GM18873 (cell line): ENCODE measurements around the gene FOXA1.

ENCODE experiments used
- ATAC-seq: cut with Tn5 transposase; IDR thresholded peaks from one replicate; pipeline ENCODE4 v1.9.1; 2021; ENCODE audit warnings: mild to moderate bottlenecking, moderate library complexity, moderate number of reproducible peaks; ENCODE audit not compliant: unreplicated experiment, low FRiP score

The FOXA1 gene

DNA sequence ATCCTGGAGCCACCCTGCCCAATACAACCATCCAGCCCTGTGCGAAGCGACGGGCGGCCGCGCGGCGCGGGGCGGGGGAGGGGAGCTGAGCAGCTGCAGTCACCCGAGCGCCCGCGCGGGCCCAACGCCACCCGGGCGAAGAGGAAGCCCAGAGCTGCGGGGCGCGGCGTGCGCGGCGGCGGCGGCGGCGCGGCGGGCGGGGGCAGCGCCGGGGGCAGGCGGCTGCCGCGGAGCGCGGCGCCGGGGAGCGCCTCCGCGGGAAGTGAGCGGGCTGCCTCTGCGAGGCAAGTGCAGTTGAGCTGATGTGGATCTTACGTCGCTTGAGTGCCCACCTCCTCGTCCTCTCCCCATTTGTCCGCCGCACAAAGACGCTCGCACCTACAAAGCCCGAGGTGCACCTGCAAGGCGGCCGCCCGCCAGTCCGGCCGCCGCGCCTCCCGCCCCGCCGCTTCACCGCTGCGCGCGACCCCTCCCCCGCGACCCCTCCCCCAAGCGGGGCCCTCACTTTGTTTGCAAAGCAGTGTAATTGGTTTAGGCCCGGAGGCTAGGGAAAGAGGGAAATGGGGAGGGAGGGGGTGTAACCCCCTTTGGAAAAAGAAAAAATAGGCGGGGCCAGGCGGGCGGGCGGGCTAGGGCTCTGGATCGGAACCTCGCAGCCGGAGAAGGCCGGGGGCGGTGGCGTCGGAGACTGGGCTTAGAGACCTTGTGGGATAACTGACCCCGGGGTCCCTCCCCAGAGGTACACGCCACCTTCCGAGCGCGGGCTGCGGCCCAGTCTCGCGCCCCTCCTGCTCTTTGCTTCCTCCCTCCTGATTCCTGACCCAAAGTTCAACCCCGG lies at the start of gene FOXA1, which contains the start of gene TTC6:
Gene FOXA1, minus strand, starts transcription at position 279 of the 838 bp plus-strand sequence. Its CDS starts 277 bp downstream, at position 2.
Gene TTC6, plus strand, starts transcription at position 659 of the 838 bp plus-strand sequence. CDS start 26,436 bp downstream, outside the sequence.
- ATAC-seq, result no peak

- no peak for ATAC-seq
These were observed 48.7 kb upstream of the FOXA1 start for GRCh38 chr14:37643701-37644100.

GRCh38 chr14:37642125-37642524 lies 47.1 kb upstream of the FOXA1 start:
- no peak for ATAC-seq

- no peak for ATAC-seq
These were observed 46.1 kb upstream of the FOXA1 start for GRCh38 chr14:37641117-37641516.

DNA sequence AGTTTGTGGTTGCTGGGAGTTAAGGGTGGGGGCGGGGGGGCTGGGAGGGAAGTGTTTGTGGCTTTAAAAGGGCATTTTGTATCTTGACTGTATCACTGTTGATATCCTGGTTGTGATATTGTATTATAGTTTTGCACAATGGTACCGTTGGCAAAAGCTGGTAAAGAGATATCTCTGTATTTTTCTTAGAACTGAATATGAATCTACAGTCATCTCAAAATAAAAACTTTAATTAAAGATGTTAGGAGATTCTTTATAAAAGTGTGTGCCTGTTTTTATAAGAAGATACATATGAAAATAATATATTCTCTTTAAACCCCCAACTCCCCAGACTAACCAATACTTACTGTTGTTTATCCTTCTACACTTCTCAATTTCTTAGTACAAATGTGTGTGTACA lies 43.5 kb upstream of the FOXA1 start:
- no peak for ATAC-seq

- ATAC-seq, result no peak
These were observed 42.3 kb upstream of the FOXA1 start for GRCh38 chr14:37637341-37637740.

DNA sequence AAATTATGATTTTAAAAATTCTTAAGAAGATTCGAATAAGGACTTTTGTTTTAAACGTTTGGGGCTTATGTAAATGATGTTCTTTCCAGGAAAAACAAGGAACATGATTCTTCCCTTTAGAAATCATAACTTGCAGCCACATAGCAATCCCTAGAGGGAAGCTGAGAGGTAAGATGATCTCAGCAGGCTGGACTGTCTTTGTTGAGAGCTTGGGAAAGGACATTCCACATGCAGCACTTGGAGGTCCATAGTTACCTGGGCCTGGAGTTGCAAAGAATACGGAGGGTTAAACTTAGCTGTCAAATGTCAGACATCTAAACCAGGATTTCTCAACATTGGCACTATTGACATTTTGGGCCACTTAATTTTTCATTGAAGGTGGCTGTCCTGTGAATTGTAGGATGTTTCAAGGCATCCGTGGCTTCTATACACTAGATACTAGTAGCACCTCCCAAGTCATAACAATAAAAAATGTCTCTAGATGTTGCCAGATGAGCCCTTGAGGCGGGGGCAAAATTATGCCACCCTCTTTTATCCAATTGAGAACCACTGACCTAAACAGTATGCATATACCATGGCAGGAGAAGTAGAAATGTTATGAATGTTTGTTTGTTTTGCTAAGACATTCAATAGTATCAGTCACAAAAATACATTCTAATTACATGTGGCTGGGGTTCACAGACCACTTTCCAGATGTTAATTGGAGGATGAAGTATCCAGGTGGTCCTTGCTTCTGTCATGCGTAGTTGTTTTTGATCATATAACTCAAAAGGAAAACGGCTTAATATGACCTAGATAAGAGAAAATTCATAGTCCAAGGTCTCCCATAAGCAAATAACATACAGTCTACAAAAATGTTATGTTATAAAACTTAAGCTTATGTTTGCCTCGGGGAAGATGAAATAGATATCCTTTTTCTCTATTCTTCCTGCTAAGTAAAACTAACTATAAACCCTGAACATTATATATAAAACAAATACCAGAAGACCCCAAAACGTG lies 30.8 kb upstream of the FOXA1 start:
- ATAC-seq, result no peak

DNA sequence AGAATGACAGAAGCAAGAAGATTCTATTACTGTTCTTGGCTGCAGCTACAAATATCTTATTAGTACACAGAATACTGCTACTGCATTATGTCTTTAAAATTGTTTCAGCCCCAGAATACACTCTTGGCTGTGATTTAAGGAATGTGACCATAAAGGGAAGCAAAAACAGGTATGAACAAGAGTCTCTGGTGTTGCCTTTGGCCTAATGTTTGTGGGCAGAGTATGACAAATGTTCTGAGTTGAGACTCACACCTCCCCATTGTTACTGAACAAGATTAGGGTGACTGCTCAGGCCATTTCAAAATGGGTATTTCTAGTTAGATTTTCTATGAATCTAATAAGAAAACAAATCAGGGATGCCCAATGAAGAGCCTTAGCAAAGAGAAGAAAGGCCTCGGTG lies 28.9 kb upstream of the FOXA1 start:
- no peak for ATAC-seq

DNA sequence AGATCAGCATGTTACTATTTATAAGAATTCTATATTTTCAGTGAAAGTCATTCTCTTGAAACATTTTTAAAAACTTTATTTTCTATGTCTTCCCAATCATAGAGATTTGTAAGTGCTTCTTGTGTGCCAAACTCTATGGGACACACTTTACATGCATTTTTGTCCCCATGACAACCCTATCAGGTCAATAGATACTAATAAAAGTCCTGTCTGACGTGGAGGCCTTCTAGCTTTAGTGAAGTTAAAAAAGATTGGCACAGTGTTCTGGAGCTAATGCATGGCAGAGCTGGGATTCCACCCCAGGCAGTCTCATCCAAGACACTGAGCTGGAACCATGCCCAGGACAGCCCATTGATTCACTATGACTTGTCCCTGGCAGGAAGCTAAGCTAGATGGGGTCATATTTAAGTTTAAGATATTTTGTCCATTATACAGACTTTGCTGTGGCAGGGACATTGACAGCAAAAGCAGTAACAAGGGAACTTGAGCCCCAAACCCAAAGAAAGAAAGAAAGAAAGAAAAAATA lies 28.4 kb upstream of the FOXA1 start:
- ATAC-seq, result no peak

GRCh38 chr14:37622231-37622923 lies 27.3 kb upstream of the FOXA1 start:
- ATAC-seq, result no peak

- ATAC-seq, result no peak
These were observed 25.8 kb upstream of the FOXA1 start for GRCh38 chr14:37620856-37621255.

DNA sequence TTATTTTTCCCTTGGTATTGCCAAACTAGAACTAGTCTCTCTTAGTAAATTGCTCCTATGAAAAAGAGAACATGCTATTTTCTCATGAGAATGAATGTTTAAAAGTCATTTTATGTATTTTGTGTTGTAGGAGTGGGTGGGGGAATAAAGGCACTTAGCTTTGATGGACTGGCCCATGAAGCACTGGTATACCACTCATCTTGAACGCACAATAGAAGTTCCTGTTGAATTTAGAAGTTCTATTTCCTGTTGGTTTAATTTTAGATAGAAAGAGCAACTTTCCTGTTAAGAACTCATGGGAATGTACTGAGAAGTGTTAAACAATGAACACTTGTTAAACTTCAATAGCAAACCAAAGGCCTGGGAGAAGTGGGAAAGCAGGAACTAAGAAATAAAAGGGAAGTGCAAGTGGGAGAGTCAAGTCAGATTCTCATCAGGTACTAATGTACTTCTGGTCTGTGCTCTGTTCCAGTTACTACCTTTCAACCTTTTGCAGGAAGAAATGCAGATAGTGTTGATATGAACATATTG lies 23.5 kb upstream of the FOXA1 start:
- no peak for ATAC-seq

DNA sequence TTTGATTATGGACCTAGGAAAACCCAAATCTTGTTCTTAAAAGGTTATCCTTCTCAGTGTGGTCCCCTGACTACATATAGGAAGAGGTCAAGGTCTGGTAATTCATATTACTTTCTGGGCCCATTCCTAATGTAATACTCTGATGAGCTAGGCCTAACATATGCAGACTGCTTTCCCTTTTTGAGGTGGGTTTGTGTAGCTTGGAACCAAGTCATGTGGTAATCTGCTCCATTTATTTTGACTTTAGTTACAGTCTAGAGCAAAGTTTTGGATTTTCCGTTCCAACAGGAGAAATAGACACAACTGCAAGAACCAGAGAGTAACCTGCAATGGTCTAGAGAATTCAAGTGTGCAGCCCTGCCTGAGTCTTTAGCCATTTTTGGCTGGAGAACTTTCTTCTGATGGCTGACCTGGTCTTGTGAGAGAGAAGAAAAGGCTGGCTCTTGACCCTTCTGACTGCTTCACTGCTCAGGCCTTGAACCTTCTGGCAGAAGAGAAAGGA lies 22.9 kb upstream of the FOXA1 start:
- ATAC-seq, result no peak

GRCh38 chr14:37616853-37617252 lies 21.8 kb upstream of the FOXA1 start:
- ATAC-seq, result no peak

DNA sequence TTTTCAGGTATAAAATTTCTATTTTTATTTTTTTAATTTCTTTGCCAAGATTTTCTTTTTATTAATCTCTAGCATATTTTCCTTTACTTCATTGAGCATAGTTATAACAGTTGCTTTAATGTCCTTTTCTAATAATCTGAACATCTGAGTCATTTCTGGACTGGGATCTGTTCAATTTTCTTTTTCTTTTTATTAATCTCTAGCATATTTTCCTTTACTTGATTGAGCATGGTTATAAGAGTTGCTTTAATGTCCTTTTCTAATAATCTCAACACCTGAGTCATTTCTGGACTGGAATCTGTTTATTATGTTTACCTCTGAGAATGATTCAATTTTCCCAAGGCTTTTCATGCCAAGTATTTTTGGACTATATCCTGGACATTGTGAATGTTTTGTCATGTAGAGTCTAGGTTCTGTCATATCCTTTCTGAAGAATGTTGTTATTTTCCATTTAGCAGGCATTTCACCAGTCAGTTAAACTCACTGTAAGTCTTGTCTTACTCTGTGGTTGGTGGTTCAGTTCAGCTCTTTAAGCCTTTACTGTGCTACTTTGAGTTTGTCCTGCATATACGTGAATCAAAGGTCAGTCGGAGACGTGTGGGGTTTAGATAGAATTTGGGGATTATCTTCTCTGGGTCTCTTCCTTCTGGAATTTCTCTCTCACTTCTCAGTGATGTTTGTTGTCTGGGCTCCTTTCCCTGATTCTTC lies 20.7 kb upstream of the FOXA1 start:
- ATAC-seq, result no peak

- ATAC-seq, result no peak
These were observed 16.0 kb upstream of the FOXA1 start for GRCh38 chr14:37610945-37611523.

DNA sequence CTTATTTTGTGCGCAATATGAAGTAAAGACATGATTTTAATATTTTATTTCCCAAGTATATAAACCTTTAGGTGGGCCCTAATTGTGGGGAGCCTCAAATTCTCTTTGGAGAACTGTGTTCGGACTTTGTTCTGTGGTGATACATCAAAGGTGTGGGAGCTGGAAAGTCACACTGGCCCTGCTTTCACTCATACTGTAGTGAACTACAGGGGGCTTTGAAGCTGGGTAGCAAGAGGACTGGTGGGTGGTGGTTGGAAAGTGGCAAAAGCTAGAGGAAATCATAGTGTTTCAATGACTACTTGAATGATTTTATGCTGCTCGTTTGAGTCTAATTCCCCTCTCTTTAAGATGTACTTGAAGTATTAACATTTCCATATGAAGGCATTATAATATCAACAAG lies 13.6 kb upstream of the FOXA1 start:
- ATAC-seq, result no peak

DNA sequence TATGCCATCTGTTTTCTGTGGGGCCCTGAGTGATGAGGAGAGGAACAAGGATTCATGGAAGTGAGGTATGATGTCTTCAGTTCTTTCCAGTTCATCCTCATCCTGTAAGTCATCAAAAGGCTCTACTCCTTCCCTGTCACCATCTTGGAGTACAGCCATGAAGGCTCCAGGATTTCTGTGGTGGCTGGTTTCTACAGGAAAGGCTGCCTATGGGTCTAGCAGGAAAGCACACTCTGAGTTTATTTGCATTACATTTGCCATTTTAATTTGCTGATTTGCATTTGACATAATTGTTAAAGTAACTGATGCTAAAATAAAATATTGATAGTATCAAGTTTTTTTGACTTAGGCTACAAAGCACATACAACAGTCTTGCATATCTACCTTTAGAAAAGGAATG lies 11.6 kb upstream of the FOXA1 start:
- ATAC-seq, result no peak

DNA sequence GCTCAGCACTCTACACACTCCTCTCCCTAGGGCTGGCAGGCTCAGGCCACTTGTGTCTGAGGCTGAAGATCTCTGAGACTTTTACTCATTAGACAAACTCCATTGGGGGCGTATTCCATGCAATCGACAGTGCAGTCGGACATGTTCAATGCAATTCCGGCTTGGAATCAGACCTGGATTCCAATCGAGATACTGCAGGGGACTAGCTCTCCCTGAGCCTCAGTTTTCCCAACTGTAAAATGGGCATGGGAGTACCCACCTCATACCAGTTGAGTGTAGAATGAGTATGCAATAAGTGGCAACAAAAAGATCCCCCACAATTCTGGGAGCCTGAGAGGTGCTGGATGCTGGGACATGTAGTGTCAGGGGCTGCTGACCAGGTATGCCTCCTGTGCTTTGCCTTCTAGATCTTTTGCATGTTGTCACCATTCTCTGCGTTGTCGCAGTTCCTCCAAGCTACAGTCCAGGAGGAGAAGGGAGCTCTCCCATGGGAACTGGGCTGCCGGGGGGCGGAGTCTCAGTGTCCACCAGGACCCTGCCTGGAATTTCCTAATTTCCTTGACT lies 8.7 kb upstream of the FOXA1 start:
- no peak for ATAC-seq
